ENCODE measurements around the gene LCP2.

DNA sequence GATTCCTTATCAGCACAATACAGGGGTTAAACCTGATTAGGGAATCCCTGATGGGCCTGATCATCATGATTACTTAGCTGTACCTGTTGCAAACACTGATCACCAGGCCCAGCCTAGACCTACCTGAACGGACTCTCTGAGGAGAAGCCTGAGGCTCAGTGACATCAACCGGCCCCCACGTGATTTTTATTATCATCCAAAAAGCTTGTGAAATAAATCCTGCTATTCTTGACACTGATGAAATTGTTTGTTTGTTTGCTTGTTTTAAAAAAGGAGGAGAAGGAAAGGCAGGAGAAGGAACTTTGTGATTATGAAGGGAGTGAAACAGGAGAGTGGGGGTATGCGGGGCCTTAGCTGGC is 18.1 kb downstream of the LCP2 start:
- TF ChIP-seq CTCF (IDR thresholded peaks at IDR 0.05) (no peak), POLR2A (IDR thresholded peaks at IDR 0.05) (no peak)

Data from lower leg skin (tissue), 3 donors.